Vagina (tissue), 2 donors: ENCODE data around the gene UBE3D.
"Not testable (repeated sequence)": the region's sequence is repeated elsewhere in the genome, so short reads cannot be mapped to it uniquely, and the experiment has no call there.

Experiments
- POLR2A ChIP-seq, 2 donors: fragments of 450-650 bp; IDR thresholded peaks; one replicate each; pipeline ENCODE4 v1.6.1; 2017; ENCODE audit warnings: antibody characterized with exemption in 2 of 2, mild to moderate bottlenecking in 2 of 2, moderate library complexity in 2 of 2
- POLR2AphosphoS5 ChIP-seq, 2 donors: sonication (generic); formaldehyde crosslinking; IDR thresholded peaks; one replicate each; pipeline ENCODE4 v1.9.0; 2017; ENCODE audit warnings: antibody characterized with exemption in 2 of 2, mild to moderate bottlenecking in 2 of 2, low read depth in 1 of 2; ENCODE audit not compliant: insufficient read depth in 1 of 2
- TF ChIP-seq, protein P1 (sequence below), 3 experiments: fragments of 450-650 bp in 2 of 3; fragments of 200-600 bp in 1 of 3; sonication (generic) in 1 of 3; IDR thresholded peaks; one replicate each; pipeline ENCODE4 v1.5.1; 2017 to 2019; ENCODE audit warnings: antibody characterized with exemption in 3 of 3, mild to moderate bottlenecking in 2 of 3, moderate library complexity in 2 of 3

DNA sequence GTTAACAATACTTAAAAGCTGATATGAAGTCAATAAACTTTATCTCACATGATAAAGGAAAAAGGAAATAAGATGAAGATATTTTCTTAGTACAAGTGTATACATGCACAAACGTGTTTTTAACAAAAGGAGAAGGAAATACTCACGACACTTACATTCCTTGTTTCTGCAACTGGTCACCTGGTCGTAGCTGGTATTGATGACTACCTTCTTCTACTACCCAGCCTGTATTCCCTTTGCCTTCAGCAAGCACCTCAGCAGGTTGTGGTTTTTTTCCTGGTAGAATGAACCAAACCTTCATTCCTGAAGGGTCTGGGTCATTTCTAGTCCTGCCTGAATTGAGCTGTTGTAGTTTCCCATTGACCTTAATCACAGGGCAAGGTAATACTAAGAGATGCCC lies 54.5 kb downstream of the UBE3D start:
- TF ChIP-seq, protein P1, sequence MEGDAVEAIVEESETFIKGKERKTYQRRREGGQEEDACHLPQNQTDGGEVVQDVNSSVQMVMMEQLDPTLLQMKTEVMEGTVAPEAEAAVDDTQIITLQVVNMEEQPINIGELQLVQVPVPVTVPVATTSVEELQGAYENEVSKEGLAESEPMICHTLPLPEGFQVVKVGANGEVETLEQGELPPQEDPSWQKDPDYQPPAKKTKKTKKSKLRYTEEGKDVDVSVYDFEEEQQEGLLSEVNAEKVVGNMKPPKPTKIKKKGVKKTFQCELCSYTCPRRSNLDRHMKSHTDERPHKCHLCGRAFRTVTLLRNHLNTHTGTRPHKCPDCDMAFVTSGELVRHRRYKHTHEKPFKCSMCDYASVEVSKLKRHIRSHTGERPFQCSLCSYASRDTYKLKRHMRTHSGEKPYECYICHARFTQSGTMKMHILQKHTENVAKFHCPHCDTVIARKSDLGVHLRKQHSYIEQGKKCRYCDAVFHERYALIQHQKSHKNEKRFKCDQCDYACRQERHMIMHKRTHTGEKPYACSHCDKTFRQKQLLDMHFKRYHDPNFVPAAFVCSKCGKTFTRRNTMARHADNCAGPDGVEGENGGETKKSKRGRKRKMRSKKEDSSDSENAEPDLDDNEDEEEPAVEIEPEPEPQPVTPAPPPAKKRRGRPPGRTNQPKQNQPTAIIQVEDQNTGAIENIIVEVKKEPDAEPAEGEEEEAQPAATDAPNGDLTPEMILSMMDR (IDR thresholded peaks at IDR 0.05), result not testable (repeated sequence)
- not testable (repeated sequence) for TF ChIP-seq POLR2A (IDR thresholded peaks at IDR 0.05); POLR2AphosphoS5 (IDR thresholded peaks at IDR 0.05; ENCODE audit: insufficient read depth in 1 of 2, low read depth in 1 of 2)
